ENCODE measurements around the gene CRYGD. TPM values are rescaled to one million over a fixed set of nuclear protein-coding genes. Genes with fewer than 3 reads are reported as not detected.
"Not testable (repeated sequence)": the region's sequence is repeated elsewhere in the genome, so short reads cannot be mapped to it uniquely, and the experiment has no call there.

CRYGD gene
- total RNA-seq, 4 donors from 2014 or later = not detected

DNA sequence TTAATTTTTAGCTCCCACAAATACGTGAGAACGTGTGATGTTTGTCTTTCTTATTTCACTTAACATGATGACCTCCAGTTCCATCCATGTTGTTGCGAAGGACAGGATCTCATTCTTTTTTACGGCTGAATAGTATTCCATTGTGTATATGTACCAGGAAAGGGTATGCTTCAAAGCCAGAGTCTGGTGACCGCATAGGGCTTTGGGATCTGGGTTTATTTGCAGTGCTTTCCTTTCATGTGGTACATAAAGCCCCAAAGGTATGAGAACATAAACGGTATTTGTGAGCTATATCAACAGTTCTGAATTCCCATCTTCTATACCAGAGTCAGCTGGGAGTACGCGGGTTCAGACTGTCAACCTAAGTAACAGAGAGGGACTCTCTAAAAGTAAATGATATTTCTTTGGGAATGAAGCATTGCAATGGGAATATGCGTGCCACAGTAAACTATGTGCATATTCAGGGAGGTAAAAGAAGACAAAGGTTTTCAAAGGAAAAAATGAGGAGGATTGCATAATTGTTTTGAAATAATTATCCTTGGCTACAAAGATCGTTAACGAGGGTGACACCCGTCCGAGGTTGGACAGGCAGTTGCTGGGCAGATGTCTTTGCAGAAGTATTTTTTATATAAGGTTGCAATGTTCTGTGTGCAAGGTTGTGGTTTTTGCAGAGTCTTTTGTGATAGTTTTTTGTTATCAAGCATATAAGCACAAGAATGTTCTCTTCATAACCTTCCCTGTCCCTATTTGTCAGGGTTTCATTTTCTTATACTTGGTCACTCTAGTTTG is 24.4 kb downstream of the CRYGD start:
- Histone ChIP-seq H3K4me3 (no peak overlapping the region), H3K27me3 (peaks cover 0 to 4% (median 0%) of the 10 kb centered on the region in 4 donors), H3K9me3 (no peaks in the 10 kb centered on the region), H3K36me3 (no peaks in the 10 kb centered on the region), H3K27ac (no peak overlapping the region), H3K4me1 (no peaks in the 10 kb centered on the region)
- no peak for DNase-seq
- WGBS, 2 donors = 61 to 66% methylated on average over 13 of the region's 13 CpGs
- intact Hi-C loops (cut with DNase I) = no loop called here
- TF ChIP-seq, protein P1, sequence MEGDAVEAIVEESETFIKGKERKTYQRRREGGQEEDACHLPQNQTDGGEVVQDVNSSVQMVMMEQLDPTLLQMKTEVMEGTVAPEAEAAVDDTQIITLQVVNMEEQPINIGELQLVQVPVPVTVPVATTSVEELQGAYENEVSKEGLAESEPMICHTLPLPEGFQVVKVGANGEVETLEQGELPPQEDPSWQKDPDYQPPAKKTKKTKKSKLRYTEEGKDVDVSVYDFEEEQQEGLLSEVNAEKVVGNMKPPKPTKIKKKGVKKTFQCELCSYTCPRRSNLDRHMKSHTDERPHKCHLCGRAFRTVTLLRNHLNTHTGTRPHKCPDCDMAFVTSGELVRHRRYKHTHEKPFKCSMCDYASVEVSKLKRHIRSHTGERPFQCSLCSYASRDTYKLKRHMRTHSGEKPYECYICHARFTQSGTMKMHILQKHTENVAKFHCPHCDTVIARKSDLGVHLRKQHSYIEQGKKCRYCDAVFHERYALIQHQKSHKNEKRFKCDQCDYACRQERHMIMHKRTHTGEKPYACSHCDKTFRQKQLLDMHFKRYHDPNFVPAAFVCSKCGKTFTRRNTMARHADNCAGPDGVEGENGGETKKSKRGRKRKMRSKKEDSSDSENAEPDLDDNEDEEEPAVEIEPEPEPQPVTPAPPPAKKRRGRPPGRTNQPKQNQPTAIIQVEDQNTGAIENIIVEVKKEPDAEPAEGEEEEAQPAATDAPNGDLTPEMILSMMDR (IDR thresholded peaks at IDR 0.05) = no peak
- no peak for TF ChIP-seq POLR2A (IDR thresholded peaks at IDR 0.05)

- DNase-seq; H3K27ac ChIP-seq; intact Hi-C loops (cut with DNase I); H3K4me3 ChIP-seq; H3K36me3 ChIP-seq; H3K9me3 ChIP-seq; H3K4me1 ChIP-seq; H3K27me3 ChIP-seq: not testable (repeated sequence)
- 100% methylated on average over 1 of the region's 1 CpG for WGBS, 2 donors
These were observed 25.6 kb downstream of the CRYGD start for GRCh38 chr2:208098701-208099100.

DNA sequence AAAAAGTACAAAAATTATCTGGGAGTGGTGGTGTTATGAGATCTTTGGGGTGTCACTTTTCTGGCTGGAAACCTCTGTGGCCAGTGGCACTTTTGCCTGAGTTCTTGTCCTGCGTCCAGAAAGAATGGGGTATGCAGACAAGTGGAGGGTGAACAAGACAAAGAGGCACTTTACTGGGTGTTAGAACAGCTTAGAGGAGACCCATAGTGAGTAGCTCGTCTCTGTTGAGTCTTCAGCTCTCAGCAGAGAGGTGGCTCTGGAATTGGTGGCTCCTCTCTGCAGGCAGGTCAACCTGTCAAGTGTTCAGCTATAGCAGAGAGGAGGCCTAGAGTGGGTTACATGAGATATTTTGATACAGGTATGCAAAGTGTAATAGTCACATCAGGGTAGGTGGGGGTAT is 26.1 kb downstream of the CRYGD start:
- no peak for DNase-seq
- Histone ChIP-seq H3K27me3 (peaks cover 0 to 4% (median 0%) of the 10 kb centered on the region in 4 donors), H3K4me1 (no peaks in the 10 kb centered on the region), H3K27ac (no peak overlapping the region), H3K4me3 (no peak overlapping the region), H3K9me3 (no peaks in the 10 kb centered on the region), H3K36me3 (no peaks in the 10 kb centered on the region)
- intact Hi-C loops (cut with DNase I) = no loop called here
- TF ChIP-seq, protein P1 (IDR thresholded peaks at IDR 0.05) = no peak
- TF ChIP-seq POLR2A (IDR thresholded peaks at IDR 0.05) = no peak
- WGBS, 2 donors = 66 to 71% methylated on average over 2 of the region's 2 CpGs

DNA sequence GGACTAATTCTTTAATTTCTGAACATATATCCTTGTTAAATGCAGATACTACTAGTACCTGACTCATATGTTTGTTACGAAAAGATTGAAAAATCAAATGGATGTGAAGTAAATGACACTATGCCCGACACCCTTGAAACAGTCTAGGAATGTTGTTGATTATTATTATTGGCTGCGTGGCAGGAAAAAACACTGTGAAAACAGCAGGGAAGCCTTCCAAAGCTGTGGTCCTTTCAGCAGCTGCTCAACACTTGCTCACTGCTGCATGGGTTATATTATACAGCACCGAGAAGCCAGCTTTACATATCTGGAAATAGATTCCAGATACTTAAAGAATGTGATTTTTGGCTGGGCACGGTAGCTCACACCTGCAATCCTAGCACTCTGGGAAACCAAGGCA is 26.5 kb downstream of the CRYGD start:
- Histone ChIP-seq H3K27me3 (peaks cover 0 to 4% (median 0%) of the 10 kb centered on the region in 4 donors), H3K9me3 (no peaks in the 10 kb centered on the region), H3K36me3 (no peaks in the 10 kb centered on the region), H3K4me3 (no peak overlapping the region), H3K27ac (no peak overlapping the region), H3K4me1 (no peaks in the 10 kb centered on the region)
- 61 to 71% methylated on average over 5 of the region's 5 CpGs for WGBS, 2 donors
- DNase-seq = no peak
- TF ChIP-seq, protein P1 (IDR thresholded peaks at IDR 0.05) = no peak
- no peak for TF ChIP-seq POLR2A (IDR thresholded peaks at IDR 0.05)
- intact Hi-C loops (cut with DNase I) = no loop called here

DNA sequence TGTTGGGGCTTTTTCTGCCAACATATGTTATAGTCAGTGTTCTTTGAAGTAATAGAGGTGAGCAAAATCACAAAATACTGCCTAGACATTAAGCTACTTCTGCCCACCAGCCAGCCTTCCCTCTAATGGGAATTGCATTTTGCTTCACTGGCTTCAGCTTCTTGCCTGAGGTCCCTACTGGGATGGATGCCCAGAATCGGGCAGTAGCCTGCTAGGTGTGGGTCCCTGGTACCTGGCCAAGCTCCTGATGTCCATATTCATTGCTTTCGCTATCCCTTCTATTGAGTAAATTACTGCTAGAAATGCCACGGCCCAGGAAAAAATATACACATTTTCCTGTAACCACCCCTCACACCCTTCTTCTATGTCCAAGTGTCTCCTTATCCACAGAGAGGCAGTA is 27.0 kb downstream of the CRYGD start:
- no peak for DNase-seq
- 28 to 66% methylated on average over 2 to 3 of the region's 3 CpGs for WGBS, 2 donors
- Histone ChIP-seq H3K4me1 (no peaks in the 10 kb centered on the region), H3K36me3 (no peaks in the 10 kb centered on the region), H3K4me3 (no peak overlapping the region), H3K27me3 (peaks cover 0 to 4% (median 0%) of the 10 kb centered on the region in 4 donors), H3K27ac (no peak overlapping the region), H3K9me3 (no peaks in the 10 kb centered on the region)
- intact Hi-C loops (cut with DNase I) = no loop called here
- no peak for TF ChIP-seq POLR2A (IDR thresholded peaks at IDR 0.05)

DNA sequence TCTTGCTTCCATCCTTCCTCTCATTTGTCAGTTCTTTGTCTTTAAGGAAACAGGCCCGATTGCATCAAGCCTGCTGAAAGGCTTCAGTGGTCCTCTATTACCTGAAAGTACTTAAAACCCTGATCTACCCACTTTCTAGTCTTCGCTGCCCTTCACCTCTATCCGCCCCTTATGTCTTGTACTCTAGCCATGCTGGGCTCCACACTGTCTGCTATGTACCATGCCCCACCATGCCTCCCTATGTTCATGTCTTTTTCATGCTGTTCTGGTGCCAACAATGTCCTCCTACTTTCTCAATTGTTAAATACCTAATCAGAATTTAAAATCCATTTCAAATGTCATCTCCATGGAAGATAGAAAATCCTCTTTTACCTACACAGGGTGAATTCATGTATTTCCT is 28.2 kb downstream of the CRYGD start:
- intact Hi-C loops (cut with DNase I) = no loop called here
- H3K9me3 ChIP-seq = no peaks in the 10 kb centered on the region

More for the DNA sequence above, 28.2 kb downstream of the CRYGD start:
- Histone ChIP-seq H3K27me3 (peaks cover 0 to 4% (median 0%) of the 10 kb centered on the region in 4 donors), H3K4me1 (no peaks in the 10 kb centered on the region), H3K4me3 (no peak overlapping the region), H3K27ac (no peak overlapping the region), H3K36me3 (no peaks in the 10 kb centered on the region)
- DNase-seq = no peak
- WGBS, 2 donors = 67 to 75% methylated on average over 3 of the region's 3 CpGs
- TF ChIP-seq, protein P1 (IDR thresholded peaks at IDR 0.05) = no peak
- no peak for TF ChIP-seq POLR2A (IDR thresholded peaks at IDR 0.05)
